Activated naive CD8-positive, alpha-beta T cell treated with anti-CD3 and anti-CD28 coated beads, Interleukin-2, amount 10 ng/mL, durations not matched to agents 7 days and 5 days (primary cell): ENCODE measurements around the gene NFYA. TPM values are rescaled to one million over a fixed set of nuclear protein-coding genes. Genes with fewer than 3 reads are reported as not detected.
"Not testable (repeated sequence)": the region's sequence is repeated elsewhere in the genome, so short reads cannot be mapped to it uniquely, and the experiment has no call there.

Source experiments
- ATAC-seq: fragments of 150-1000 bp; cut with Tn5 transposase; one replicate; pipeline ENCODE4 v1.10.0; 2021; ENCODE audit warnings: low read depth, moderate library complexity
- POLR2A ChIA-PET: fragments of 350-600 bp; sonication (Branson Sonifier 250); formaldehyde crosslinking; loops from one replicate; lab custom pipeline; 2021; ENCODE audit warnings: antibody characterized with exemption; lab: Charles Lee
- DNase-seq: peaks from one replicate; pipeline ENCODE4 v3.0.0; 2021
- H3K27ac Mint-ChIP-seq: one replicate; pipeline ENCODE4 v1.8.0; 2022; ENCODE audit warnings: mild to moderate bottlenecking, mixed read lengths
- H3K27me3 Mint-ChIP-seq: one replicate; pipeline ENCODE4 v1.8.0; 2022; ENCODE audit warnings: mild to moderate bottlenecking, moderate library complexity, mixed read lengths
- H3K36me3 Mint-ChIP-seq: one replicate; pipeline ENCODE4 v1.8.0; 2021; ENCODE audit warnings: mild to moderate bottlenecking, mixed read lengths
- H3K4me1 Mint-ChIP-seq: one replicate; pipeline ENCODE4 v1.8.0; 2021; ENCODE audit warnings: mixed read lengths
- H3K4me3 Mint-ChIP-seq: one replicate; pipeline ENCODE4 v1.8.0; 2022; ENCODE audit warnings: mild to moderate bottlenecking, moderate library complexity, mixed read lengths
- H3K9me3 Mint-ChIP-seq: one replicate; pipeline ENCODE4 v1.8.0; 2021; ENCODE audit warnings: mixed read lengths
- total RNA-seq, 2 experiments: library from RNA; stranded (reverse); gene quantifications; one replicate each; pipeline ENCODE4 v1.2.3, GENCODE V29; 2021

Gene NFYA
- total RNA-seq, 2 experiments from 2014 or later: 44.4 to 47.7 TPM

DNA sequence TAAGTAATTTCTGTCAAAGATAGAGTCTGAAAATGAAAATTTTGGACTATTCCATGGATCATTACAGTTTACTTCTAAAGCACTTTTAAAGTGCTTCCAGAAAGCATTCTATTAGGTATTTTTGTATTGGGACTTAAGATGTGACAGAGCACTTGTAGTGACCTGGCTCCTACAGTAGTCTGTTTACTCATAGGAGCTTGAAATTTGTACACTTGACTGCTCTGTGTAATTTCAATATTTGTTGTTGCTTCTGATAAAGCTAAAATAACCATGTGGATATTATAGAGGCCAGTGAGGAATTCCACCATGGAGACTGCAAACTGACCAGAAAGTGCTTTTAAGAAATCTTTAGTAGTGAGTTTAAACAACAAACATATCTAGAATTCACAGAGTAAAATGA is 10.3 kb downstream of the NFYA start:
- Mint-ChIP-seq H3K27me3 (no peaks in the 10 kb centered on the region), H3K36me3 (peaks cover 56% of the 10 kb centered on the region), H3K4me3 (no peak overlapping the region), H3K9me3 (no peaks in the 10 kb centered on the region), H3K27ac (no peak overlapping the region), H3K4me1 (peaks cover 39% of the 10 kb centered on the region)
- POLR2A ChIA-PET: no interaction called here
- DNase-seq: no peak
- no peak for ATAC-seq

DNA sequence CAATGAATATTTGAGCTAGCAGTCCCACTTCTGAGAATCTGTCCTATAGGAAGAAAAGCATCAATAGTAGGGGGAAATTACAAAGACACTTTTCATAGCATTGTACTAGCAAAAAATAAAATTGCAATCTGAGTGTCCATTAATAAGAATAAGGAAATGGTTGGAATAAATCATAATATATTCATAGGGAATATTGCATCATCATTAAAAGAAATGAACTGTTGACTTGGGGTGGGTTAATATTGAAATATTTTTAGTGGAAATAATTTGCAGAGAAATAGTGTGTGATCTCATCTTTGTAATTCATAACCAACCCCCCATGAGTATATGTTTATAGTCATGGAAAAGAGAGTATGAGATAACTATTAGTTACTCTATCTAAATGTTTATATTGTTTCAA is 12.4 kb downstream of the NFYA start:
- Mint-ChIP-seq H3K4me3 (no peak overlapping the region), H3K27ac (no peak overlapping the region), H3K27me3 (no peaks in the 10 kb centered on the region), H3K36me3 (peaks cover 54% of the 10 kb centered on the region), H3K4me1 (peaks cover 30% of the 10 kb centered on the region), H3K9me3 (no peaks in the 10 kb centered on the region)
- POLR2A ChIA-PET: interaction anchor here (0.7 kb wide), 1 partner anchor 111 kb away, joined by 3 read pairs; no protein-coding TSS in a partner anchor
- DNase-seq: no peak
- no peak for ATAC-seq

DNA sequence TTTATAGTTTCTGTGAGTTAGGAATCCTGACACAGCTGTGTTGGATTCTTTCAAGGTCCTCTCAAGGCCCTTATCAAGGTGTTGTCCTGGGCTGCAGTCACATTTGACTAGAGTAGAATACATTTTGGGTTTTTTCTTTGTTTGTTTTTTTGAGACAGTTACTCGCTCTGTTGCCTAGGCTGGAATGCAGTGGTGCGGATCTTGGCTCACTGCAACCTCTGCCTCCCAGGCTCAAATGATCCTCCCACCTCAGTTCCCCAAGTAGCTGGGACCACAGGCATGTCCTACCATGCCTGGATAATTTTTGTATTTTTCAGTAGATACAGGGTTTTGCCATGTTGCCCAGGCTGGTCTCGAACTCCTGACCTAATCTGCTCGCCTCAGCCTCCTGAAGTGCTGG is 15.7 kb downstream of the NFYA start:
- Mint-ChIP-seq H3K36me3 (peaks cover 41% of the 10 kb centered on the region), H3K9me3 (no peaks in the 10 kb centered on the region), H3K27ac (no peak overlapping the region)

DNA sequence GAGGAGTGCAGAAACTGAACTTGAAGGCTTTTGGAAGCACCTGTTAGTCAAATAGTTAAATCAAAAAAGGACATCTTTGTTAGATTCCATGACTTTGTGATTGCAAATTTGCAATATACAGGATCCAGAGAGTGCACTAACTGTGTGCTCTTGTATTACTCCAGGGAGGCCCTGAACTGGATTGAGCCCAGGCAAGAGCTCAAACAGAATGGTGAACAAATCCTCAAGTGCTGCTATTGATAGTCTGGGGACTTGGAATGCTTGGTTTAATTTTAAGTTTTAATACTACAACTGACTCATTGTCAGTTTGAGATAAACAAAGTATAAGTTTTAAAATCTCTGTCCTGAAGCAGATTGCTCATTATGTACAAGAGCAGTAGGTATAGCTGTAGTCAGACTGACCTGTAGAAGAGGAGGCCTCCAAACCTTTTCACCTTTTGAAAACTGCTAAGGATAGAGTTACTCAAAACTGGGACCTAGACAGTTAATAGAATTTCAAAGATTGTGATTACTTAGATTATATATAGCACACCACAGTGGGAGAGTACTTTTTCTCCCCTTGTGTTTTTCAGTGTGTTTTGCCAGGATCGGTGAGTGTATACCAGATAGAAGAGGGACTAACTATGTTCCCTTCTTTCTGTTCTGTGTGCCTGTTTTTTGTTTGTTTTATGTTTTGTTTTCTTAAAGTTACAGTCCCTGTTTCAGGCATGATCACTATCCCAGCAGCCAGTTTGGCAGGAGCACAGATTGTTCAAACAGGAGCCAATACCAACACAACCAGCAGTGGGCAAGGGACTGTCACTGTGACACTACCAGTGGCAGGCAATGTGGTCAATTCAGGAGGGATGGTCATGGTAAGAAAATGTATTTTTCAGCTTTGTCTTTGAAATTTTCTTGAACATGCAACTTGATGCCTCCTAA is 18.3 kb downstream of the NFYA start:
- peaks cover 33% of the 10 kb centered on the region for H3K36me3 Mint-ChIP-seq

More for the DNA sequence above, 15.7 kb downstream of the NFYA start:
- DNase-seq (no peak), ATAC-seq (no peak)
- POLR2A ChIA-PET: no interaction called here
- Mint-ChIP-seq H3K4me3 (no peak overlapping the region), H3K27me3 (no peaks in the 10 kb centered on the region), H3K4me1 (peaks cover 14% of the 10 kb centered on the region)

DNA sequence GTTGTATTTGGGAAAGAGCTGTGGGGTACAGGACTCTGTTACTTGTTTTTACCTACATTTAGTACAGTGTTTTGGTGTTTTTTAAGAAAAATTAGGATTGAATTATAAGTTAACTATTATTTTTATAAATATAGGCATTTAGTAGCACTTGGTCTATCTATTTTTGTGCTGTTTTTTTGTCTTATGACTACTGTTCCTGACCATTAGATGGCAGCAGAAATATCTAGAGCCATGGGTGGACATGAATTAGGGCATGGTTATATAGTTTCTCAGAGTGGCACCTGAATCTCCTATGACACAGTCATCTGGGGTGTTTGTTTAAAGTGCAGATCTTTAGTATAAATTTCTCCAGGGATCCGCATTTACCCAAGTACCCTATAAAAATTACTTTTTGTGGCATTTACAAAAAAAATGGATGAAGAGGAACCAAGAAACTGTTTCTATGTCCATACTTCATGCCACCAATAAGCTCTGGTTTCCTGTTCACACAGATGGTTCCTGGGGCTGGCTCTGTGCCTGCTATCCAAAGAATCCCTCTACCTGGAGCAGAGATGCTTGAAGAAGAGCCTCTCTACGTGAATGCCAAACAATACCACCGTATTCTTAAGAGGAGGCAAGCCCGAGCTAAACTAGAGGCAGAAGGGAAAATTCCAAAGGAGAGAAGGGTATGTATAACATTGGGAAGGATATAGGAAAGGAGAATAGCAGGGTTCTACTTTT is 19.8 kb downstream of the NFYA start:
- no peaks in the 10 kb centered on the region for H3K27me3 Mint-ChIP-seq
- H3K4me3 Mint-ChIP-seq: no peak overlapping the region
- H3K4me1 Mint-ChIP-seq: no peaks in the 10 kb centered on the region
- POLR2A ChIA-PET: interaction anchor here (1.4 to 1.9 kb wide), 2 partner anchors 20 to 90 kb away, joined by 5 to 6 read pairs; partner anchors contain the start of genes NFYA and OARD1
- H3K9me3 Mint-ChIP-seq: no peaks in the 10 kb centered on the region
- H3K27ac Mint-ChIP-seq: no peak overlapping the region
- H3K36me3 Mint-ChIP-seq: peaks cover 33% of the 10 kb centered on the region
- no peak for DNase-seq
- ATAC-seq: no peak

More for the DNA sequence above, 18.3 kb downstream of the NFYA start:
- Mint-ChIP-seq H3K4me1 (peaks cover 2% of the 10 kb centered on the region), H3K27ac (no peak overlapping the region), H3K9me3 (no peaks in the 10 kb centered on the region), H3K4me3 (no peak overlapping the region), H3K27me3 (no peaks in the 10 kb centered on the region)
- ATAC-seq (no peak), DNase-seq (no peak)
- POLR2A ChIA-PET: interaction anchor here (1.0 to 2.0 kb wide), 2 partner anchors 11 to 109 kb away, joined by 3 to 5 read pairs; partner anchors contain the start of gene TREML2

DNA sequence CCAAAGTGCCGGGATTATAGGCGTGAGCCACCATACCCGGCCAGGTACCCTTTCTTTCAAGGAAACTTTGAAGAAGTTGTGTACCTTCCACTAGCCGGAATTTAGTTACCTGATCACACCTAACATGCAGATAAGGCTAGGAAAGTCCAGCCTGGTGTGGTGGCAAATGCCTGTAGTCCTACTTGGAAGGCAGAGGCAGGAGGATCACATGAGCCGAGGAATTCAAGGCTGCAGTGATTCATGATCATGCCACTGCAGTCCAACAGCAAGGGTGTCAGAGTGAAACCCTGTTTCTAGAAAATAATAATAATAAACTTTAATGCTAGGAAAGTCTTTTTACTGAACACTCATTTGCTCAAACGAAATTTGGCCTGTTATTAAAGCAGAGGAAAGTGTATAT is 21.0 kb downstream of the NFYA start:
- no peak overlapping the region for H3K27ac Mint-ChIP-seq
- H3K9me3 Mint-ChIP-seq: no peaks in the 10 kb centered on the region
- H3K4me3 Mint-ChIP-seq: no peak overlapping the region
- peaks cover 38% of the 10 kb centered on the region for H3K36me3 Mint-ChIP-seq
- no peak for DNase-seq
- H3K27me3 Mint-ChIP-seq: no peaks in the 10 kb centered on the region
- peaks cover under 1% of the 10 kb centered on the region for H3K4me1 Mint-ChIP-seq
- ATAC-seq: no peak
- POLR2A ChIA-PET: interaction anchor here (1.4 to 1.9 kb wide), 2 partner anchors 21 to 89 kb away, joined by 5 to 6 read pairs; partner anchors contain the start of genes NFYA and OARD1

DNA sequence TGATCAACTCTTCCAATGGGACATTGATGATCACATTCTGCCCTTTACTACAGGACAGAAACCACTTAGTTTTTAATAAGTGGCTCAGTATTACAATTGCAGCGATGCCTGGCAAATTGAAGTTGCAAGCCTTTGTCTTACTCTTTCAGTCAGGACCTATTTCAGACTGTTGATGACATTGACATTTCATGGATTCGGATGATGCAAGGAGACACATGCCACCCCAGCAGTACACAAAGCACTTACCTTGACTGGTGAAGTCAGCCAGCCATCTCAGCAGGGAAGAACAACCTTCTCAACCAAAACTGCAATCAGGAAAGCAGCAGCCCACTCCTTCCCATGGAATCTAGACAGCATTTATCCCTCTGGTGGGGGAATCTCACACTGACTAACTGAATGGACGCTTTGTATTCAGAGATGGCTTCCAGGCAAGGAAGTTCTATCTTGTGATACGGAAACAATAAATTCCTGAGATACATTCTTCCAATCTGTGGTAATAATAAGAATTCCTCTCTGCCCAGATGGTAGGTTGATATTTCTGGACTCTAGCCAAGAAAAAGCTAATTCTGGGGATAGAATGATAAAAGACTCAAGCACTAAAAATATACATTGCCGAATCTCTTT is 24.8 kb downstream of the NFYA start:
- ATAC-seq: no peak
- Mint-ChIP-seq H3K4me1 (peaks cover 6% of the 10 kb centered on the region), H3K4me3 (no peak overlapping the region), H3K36me3 (peaks cover 38% of the 10 kb centered on the region), H3K9me3 (no peaks in the 10 kb centered on the region), H3K27ac (no peak overlapping the region), H3K27me3 (no peaks in the 10 kb centered on the region)
- no peak for DNase-seq
- POLR2A ChIA-PET: no interaction called here

DNA sequence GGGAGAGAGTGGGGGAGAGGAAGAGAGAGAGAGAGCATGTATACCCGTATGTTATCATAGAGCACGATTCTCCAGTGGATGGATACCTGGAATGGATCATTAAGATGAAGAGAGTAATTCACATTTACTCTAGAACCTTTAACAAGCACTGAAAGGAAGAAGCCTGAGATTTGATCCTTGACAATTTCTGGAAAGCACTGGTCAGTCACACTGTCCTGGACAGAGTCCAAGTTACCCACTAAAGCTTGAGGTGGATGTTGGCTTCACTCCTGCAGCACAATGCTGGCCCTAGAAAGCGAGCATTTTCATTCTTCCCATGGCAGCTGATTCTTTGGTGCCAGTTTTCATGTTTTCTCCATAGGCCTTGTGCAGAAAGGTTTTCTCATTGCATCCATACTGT is 25.6 kb downstream of the NFYA start:
- POLR2A ChIA-PET: no interaction called here
- H3K9me3 Mint-ChIP-seq: no peaks in the 10 kb centered on the region
- no peak overlapping the region for H3K4me3 Mint-ChIP-seq
- H3K27me3 Mint-ChIP-seq: no peaks in the 10 kb centered on the region
- ATAC-seq: no peak
- H3K4me1 Mint-ChIP-seq: peaks cover 6% of the 10 kb centered on the region
- H3K27ac Mint-ChIP-seq: peak overlapping the region; percentile 11
- no peak for DNase-seq
- H3K36me3 Mint-ChIP-seq: peaks cover 36% of the 10 kb centered on the region

DNA sequence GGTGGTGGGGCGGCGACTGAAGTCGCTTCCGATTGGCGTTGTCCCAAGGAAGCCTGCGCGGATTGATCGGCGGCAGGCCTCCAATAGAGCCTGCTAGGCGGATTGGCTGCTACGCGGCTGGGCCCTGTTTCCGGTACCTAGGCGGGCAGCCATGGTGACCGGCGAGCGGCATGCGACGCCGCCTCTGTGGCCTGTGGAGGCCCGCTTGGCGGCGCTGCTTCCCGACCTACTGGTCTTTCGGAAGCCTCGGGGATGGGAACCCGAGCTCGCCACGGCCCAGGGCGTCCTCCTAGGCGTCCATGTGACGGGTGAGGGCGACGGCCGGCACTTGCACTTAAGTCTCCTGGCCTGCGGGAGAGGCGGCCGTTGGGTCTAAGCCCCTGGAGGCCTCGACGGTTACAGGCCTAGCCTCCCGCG is 28.1 kb downstream of the NFYA start:
- Mint-ChIP-seq H3K27me3 (no peaks in the 10 kb centered on the region), H3K4me3 (peak overlapping the region; percentile 43), H3K4me1 (peaks cover 6% of the 10 kb centered on the region), H3K9me3 (no peaks in the 10 kb centered on the region), H3K36me3 (peaks cover 26% of the 10 kb centered on the region), H3K27ac (peak overlapping the region; percentile 15)
- DNase-seq (peak; percentile 57), ATAC-seq (peak; percentile 90)
- POLR2A ChIA-PET: no interaction called here

DNA sequence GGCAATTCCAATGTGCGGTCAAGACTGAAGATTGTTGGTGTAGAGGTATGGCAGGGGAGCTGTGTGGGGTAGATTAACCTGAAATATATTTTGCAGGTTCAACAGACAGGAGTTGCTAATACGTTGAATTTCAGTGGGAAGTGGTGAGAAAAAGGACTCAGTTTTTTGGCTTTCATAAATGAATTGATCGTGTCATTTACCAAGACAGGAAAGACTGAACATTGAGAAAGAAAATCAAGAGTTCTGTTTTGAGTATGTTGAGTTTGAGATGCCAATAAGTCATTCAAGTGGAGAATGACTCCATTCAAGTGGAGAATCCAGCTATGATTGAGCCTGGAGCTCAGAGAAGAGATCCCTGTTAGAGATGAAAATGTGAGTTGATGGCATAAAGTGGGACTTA is 31.1 kb downstream of the NFYA start:
- ATAC-seq (no peak), DNase-seq (no peak)
- Mint-ChIP-seq H3K9me3 (no peaks in the 10 kb centered on the region), H3K36me3 (peaks cover 11% of the 10 kb centered on the region), H3K4me1 (peaks cover 4% of the 10 kb centered on the region), H3K27me3 (no peaks in the 10 kb centered on the region), H3K27ac (no peak overlapping the region), H3K4me3 (no peak overlapping the region)
- POLR2A ChIA-PET: interaction anchor here (0.7 kb wide), 1 partner anchor 113 kb away, joined by 4 read pairs; no protein-coding TSS in a partner anchor

DNA sequence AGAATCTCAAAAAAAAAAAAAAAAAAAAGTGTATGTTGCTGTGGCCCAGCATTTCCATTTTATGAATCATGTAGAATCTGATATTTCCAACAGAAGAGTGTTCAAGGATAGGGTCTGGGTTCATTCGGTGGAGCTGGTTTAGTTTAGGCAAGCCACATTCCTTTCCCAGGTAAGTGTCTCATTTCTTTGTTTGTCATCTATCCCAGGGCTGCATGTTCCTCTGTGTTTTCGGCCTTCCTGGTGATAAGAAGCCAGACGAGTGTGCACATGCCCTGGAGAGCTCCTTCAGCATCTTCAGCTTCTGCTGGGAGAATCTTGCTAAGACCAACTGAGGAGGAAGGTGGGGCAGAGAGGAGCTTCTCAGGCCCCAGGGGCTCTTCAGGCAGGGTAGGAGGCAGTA is 38.2 kb downstream of the NFYA start:
- ATAC-seq (no peak), DNase-seq (no peak)
- H3K27me3 Mint-ChIP-seq: no peaks in the 10 kb centered on the region
- no peaks in the 10 kb centered on the region for H3K4me1 Mint-ChIP-seq
- H3K36me3 Mint-ChIP-seq: peaks cover 2% of the 10 kb centered on the region
- H3K4me3 Mint-ChIP-seq: no peak overlapping the region
- no peaks in the 10 kb centered on the region for H3K9me3 Mint-ChIP-seq
- no peak overlapping the region for H3K27ac Mint-ChIP-seq
- POLR2A ChIA-PET: no interaction called here

DNA sequence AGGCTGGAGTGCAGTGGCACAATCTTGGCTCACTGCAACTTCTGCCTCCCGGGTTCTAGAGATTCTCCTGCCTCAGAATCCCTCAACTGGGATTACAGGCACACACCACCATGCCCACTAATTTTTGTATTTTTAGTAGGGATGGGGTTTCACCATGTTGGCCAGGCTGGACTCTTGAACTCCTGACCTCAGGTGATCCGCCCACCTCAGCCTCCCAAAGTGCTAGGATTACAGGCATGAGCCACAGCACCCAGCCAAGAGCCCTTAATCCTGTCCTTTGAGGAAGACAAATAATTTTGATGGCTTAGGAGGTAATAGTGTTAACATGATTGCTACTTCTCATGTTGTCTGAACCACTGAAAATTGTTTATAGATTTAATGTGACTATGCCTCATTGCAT is 42.3 kb downstream of the NFYA start:
- DNase-seq, ATAC-seq, H3K27ac Mint-ChIP-seq, POLR2A ChIA-PET, H3K27me3 Mint-ChIP-seq, H3K4me1 Mint-ChIP-seq, H3K9me3 Mint-ChIP-seq, H3K36me3 Mint-ChIP-seq, H3K4me3 Mint-ChIP-seq: not testable (repeated sequence)

DNA sequence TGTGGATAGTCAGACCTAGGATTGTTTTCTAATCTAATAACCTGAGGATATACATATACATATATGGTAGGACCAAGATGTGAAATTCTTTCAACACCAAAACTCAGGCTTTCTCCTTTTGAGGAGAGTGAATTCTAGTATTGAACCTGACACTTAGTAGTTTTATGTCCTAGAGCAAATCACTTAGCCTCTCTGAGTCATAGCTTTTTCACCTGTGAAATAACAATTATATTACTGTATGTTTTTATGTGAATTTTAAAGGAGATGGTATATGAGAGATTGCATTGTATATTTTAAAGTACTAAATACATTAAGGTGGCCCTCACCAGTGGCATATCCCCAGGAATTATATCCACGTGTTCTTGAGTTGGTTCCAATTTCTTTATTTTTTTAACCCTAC is 46.7 kb downstream of the NFYA start:
- Mint-ChIP-seq H3K36me3 (peaks cover 8% of the 10 kb centered on the region), H3K4me1 (peaks cover 5% of the 10 kb centered on the region), H3K4me3 (no peak overlapping the region), H3K9me3 (no peaks in the 10 kb centered on the region), H3K27me3 (no peaks in the 10 kb centered on the region), H3K27ac (no peak overlapping the region)
- POLR2A ChIA-PET: no interaction called here
- DNase-seq (no peak), ATAC-seq (no peak)
